Lower leg skin (tissue), 4 donors: Measurements from ENCODE around the gene IGSF5. TPM values are rescaled to one million over a fixed set of nuclear protein-coding genes. Genes with fewer than 3 reads are reported as not detected.
A peak's percentile ranks its signal among the peaks of the same experiment; 100 is the strongest.

Source experiments
- DNase-seq, 2 donors: peaks; one replicate each; pipeline ENCODE4 v3.0.0-alpha.2; 2019; ENCODE audit warnings: low spot score in 2 of 2
- H3K4me3 ChIP-seq: fragments of 200-600 bp; sonication (generic); 2 replicates; pipeline ENCODE4 v1.5.1; 2017; ENCODE audit warnings: mild to moderate bottlenecking, low read depth; ENCODE audit not compliant: poor library complexity, severe bottlenecking
- POLR2A ChIP-seq, 2 donors: fragments of 450-650 bp; IDR thresholded peaks; one replicate each; pipeline ENCODE4 v1.6.1; 2016 to 2017; ENCODE audit warnings: antibody characterized with exemption in 2 of 2, mild to moderate bottlenecking in 1 of 2, moderate library complexity in 1 of 2
- WGBS, 2 donors: methylation state at CpG; one replicate each; pipeline ENCODE4 v1.1.5; 2018; 5-methylcytosine and 5-hydroxymethylcytosine counted together
- intact Hi-C: fragments of 100-400 bp; cut with DNase I; formaldehyde crosslinking; loops from one replicate; pipeline ENCODE4 v1.15.0; 2023; ENCODE audit warnings: low total_unique reads
- total RNA-seq, 4 donors: library from RNA; depleted of rRNA; stranded (reverse); fragments of >200 nt; gene quantifications; one replicate each; pipeline ENCODE4 v1.1.0, GENCODE V29; 2016
- TF ChIP-seq, protein P1 (sequence below), 3 donors: fragments of 450-650 bp; IDR thresholded peaks; one replicate each; pipeline ENCODE4 v1.5.1; 2016; ENCODE audit warnings: antibody characterized with exemption in 3 of 3, mild to moderate bottlenecking in 3 of 3, moderate library complexity in 2 of 3

IGSF5 gene
- total RNA-seq, 4 donors from 2014 or later, result 1.2 to 1.4 (median 1.3) TPM; not detected in 1

DNA sequence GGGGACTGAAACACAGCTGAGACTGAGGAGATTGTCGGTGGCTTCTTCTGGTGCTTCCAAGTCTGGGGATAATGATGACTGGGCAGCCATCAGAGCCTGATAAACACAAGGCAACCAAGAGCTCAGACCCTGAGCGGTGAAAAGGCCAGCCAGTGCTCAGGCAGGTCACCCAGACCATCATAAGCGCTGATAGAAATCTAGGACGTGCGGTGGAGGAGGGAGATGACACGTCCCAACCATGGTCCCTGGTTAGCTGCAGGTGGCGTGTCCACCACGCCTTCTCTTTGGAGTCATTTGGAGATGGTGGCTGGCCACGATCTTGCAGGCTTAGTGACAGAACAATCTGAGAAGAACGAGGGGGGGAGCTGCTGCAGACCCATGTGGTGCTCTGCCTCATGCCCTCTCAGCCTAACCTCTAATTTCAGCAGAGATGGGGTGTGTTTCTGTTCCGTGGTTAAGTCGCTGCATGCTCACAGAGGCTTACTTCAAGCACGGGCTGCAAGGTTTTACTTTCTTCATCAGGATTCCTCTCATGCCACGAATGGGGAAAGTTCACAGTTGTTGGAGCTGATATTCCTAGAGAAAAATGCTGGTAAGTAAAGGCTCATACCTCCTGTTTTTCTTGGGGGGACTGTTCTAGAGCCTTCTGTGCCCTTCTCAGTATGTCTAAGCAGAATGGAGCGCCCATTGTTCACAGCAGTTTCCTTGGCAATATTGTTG, 17.4 kb upstream of the IGSF5 start:
- H3K4me3 ChIP-seq, result no peak overlapping the region
- 82 to 91% methylated on average over 15 of the region's 15 CpGs for WGBS, 2 donors
- peak in 1 of 2 donors; percentile 25 for DNase-seq
- TF ChIP-seq, protein P1, sequence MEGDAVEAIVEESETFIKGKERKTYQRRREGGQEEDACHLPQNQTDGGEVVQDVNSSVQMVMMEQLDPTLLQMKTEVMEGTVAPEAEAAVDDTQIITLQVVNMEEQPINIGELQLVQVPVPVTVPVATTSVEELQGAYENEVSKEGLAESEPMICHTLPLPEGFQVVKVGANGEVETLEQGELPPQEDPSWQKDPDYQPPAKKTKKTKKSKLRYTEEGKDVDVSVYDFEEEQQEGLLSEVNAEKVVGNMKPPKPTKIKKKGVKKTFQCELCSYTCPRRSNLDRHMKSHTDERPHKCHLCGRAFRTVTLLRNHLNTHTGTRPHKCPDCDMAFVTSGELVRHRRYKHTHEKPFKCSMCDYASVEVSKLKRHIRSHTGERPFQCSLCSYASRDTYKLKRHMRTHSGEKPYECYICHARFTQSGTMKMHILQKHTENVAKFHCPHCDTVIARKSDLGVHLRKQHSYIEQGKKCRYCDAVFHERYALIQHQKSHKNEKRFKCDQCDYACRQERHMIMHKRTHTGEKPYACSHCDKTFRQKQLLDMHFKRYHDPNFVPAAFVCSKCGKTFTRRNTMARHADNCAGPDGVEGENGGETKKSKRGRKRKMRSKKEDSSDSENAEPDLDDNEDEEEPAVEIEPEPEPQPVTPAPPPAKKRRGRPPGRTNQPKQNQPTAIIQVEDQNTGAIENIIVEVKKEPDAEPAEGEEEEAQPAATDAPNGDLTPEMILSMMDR (IDR thresholded peaks at IDR 0.05), result no peak
- TF ChIP-seq POLR2A (IDR thresholded peaks at IDR 0.05), result no peak
- intact Hi-C loops, result no loop called here

- no peak overlapping the region for H3K4me3 ChIP-seq
- TF ChIP-seq POLR2A (IDR thresholded peaks at IDR 0.05), result no peak
- TF ChIP-seq, protein P1 (IDR thresholded peaks at IDR 0.05), result no peak
- 81 to 84% methylated on average over 6 of the region's 6 CpGs for WGBS, 2 donors
- DNase-seq, result peak in 1 of 2 donors; percentile 32
- intact Hi-C loops, result no loop called here
Measured at GRCh38 chr21:39728341-39728740, 16.6 kb upstream of the IGSF5 start.

GRCh38 chr21:39730418-39731157, 14.4 kb upstream of the IGSF5 start:
- peak in 1 of 2 donors; percentile 14 for DNase-seq
- H3K4me3 ChIP-seq, result no peak overlapping the region
- intact Hi-C loops, result no loop called here
- TF ChIP-seq POLR2A (IDR thresholded peaks at IDR 0.05), result no peak
- TF ChIP-seq, protein P1 (IDR thresholded peaks at IDR 0.05), result no peak
- 73% methylated on average over 13 of the region's 13 CpGs for WGBS, 2 donors

GRCh38 chr21:39736716-39737115, 8.3 kb upstream of the IGSF5 start:
- DNase-seq, result peak in 1 of 2 donors; percentile 37
- intact Hi-C loops, result no loop called here
- H3K4me3 ChIP-seq, result no peak overlapping the region
- TF ChIP-seq, protein P1 (IDR thresholded peaks at IDR 0.05), result no peak
- TF ChIP-seq POLR2A (IDR thresholded peaks at IDR 0.05), result no peak
- 85 to 87% methylated on average over 4 of the region's 4 CpGs for WGBS, 2 donors

GRCh38 chr21:39737376-39738000, 7.5 kb upstream of the IGSF5 start:
- no peak overlapping the region for H3K4me3 ChIP-seq
- TF ChIP-seq POLR2A (IDR thresholded peaks at IDR 0.05), result no peak
- TF ChIP-seq, protein P1 (IDR thresholded peaks at IDR 0.05), result no peak
- intact Hi-C loops, result no loop called here
- WGBS, 2 donors, result 74 to 76% methylated on average over 15 of the region's 15 CpGs
- DNase-seq, result peak in 1 of 2 donors; percentile 61
